GM06990 (cell line): Measurements from ENCODE around the gene BCAS3.
"Not testable (repeated sequence)": the region's sequence is repeated elsewhere in the genome, so short reads cannot be mapped to it uniquely, and the experiment has no call there.

Experiments used
- DNase-seq: peaks from one replicate; pipeline ENCODE4 v3.0.0-alpha.2; 2011; ENCODE audit not compliant: insufficient read length; ENCODE audit errors: extremely low read depth
- H3K27me3 ChIP-seq: replicated peaks from 2 replicates; pipeline ENCODE4 v1.6.0; 2011; ENCODE audit warnings: low read length; ENCODE audit not compliant: control insufficient read depth, insufficient read depth
- H3K36me3 ChIP-seq: 2 replicates; pipeline ENCODE4 v1.5.1; 2011; ENCODE audit warnings: low read length; ENCODE audit not compliant: control insufficient read depth, insufficient read depth
- H3K4me3 ChIP-seq: replicated peaks from 2 replicates; pipeline ENCODE4 v1.5.1; 2011; ENCODE audit warnings: low read depth, mild to moderate bottlenecking, control low read depth, low read length
- CTCF ChIP-seq: IDR thresholded peaks from 2 replicates; pipeline ENCODE4 v1.5.1; 2011; ENCODE audit warnings: low read length, control low read depth, mild to moderate bottlenecking, inconsistent platforms; ENCODE audit not compliant: insufficient read depth, poor library complexity, severe bottlenecking

Gene BCAS3

GRCh38 chr17:60766778-60767190, 89.1 kb downstream of the BCAS3 start:
- no peak overlapping the region for H3K4me3 ChIP-seq
- H3K36me3 ChIP-seq, result no peaks in the 10 kb centered on the region
- H3K27me3 ChIP-seq, result no peaks in the 10 kb centered on the region
- TF ChIP-seq CTCF, result no peak
- no peak for DNase-seq

- H3K36me3 ChIP-seq, result no peaks in the 10 kb centered on the region
- TF ChIP-seq CTCF, result no peak
- no peak overlapping the region for H3K4me3 ChIP-seq
- DNase-seq, result no peak
- H3K27me3 ChIP-seq, result no peaks in the 10 kb centered on the region
Observed at GRCh38 chr17:60767744-60768308, 90.2 kb downstream of the BCAS3 start.

- TF ChIP-seq CTCF, result no peak
- Histone ChIP-seq H3K27me3 (no peaks in the 10 kb centered on the region), H3K4me3 (no peak overlapping the region), H3K36me3 (no peaks in the 10 kb centered on the region)
- no peak for DNase-seq
Observed at GRCh38 chr17:60769327-60769726, 91.7 kb downstream of the BCAS3 start.

GRCh38 chr17:60770946-60771422, 93.3 kb downstream of the BCAS3 start:
- no peak overlapping the region for H3K4me3 ChIP-seq
- DNase-seq, result no peak
- H3K36me3 ChIP-seq, result no peaks in the 10 kb centered on the region
- no peaks in the 10 kb centered on the region for H3K27me3 ChIP-seq
- TF ChIP-seq CTCF, result no peak

GRCh38 chr17:60771621-60772020, 94.0 kb downstream of the BCAS3 start:
- DNase-seq, result not testable (repeated sequence)

GRCh38 chr17:60773552-60773951, 95.9 kb downstream of the BCAS3 start:
- Histone ChIP-seq H3K4me3 (no peak overlapping the region), H3K27me3 (no peaks in the 10 kb centered on the region), H3K36me3 (no peaks in the 10 kb centered on the region)
- TF ChIP-seq CTCF, result no peak
- no peak for DNase-seq

More at GRCh38 chr17:60771621-60772020, 94.0 kb downstream of the BCAS3 start:
- not testable (repeated sequence) for H3K36me3 ChIP-seq, H3K27me3 ChIP-seq, H3K4me3 ChIP-seq
